HL-60 (cell line): ENCODE results near the gene TNFRSF17.
"Not testable (repeated sequence)": the region's sequence is repeated elsewhere in the genome, so short reads cannot be mapped to it uniquely, and the experiment has no call there.

ENCODE experiments used
- CTCF ChIP-seq: IDR thresholded peaks from one replicate; pipeline ENCODE4 v1.5.1; 2011; ENCODE audit warnings: low read length, control low read depth, inconsistent platforms; ENCODE audit not compliant: insufficient read depth
- GABPA ChIP-seq: IDR thresholded peaks from 2 replicates; pipeline ENCODE4 v1.6.1; 2012; ENCODE audit warnings: low read depth
- POLR2AphosphoS5 ChIP-seq: IDR thresholded peaks from 2 replicates; pipeline ENCODE4 v1.6.1; 2012; ENCODE audit warnings: low read depth
- REST ChIP-seq: IDR thresholded peaks from 2 replicates; pipeline ENCODE4 v1.6.1; 2012; ENCODE audit warnings: low read depth; ENCODE audit not compliant: insufficient replicate concordance
- SPI1 ChIP-seq: IDR thresholded peaks from 2 replicates; pipeline ENCODE4 v1.6.1; 2012; ENCODE audit warnings: low read depth, mild to moderate bottlenecking, borderline replicate concordance

GRCh38 chr16:11962978-11963377 lies 2.0 kb upstream of the TNFRSF17 start:
- not testable (repeated sequence) for TF ChIP-seq CTCF, REST, POLR2AphosphoS5, GABPA, SPI1
